ENCODE data around the gene ACVR2A.
A peak's percentile ranks its signal among the peaks of the same experiment; 100 is the strongest.

Gene ACVR2A

GRCh38 chr2:147937744-147938349, 93.0 kb downstream of the ACVR2A start:
- Histone ChIP-seq H3K27me3 (ENCODE audit: control insufficient read depth, insufficient read depth, low read length) (no peaks in the 10 kb centered on the region), H3K9me3 (ENCODE audit: control insufficient read depth, low read length) (no peaks in the 10 kb centered on the region), H3K4me3 (ENCODE audit: low read depth, low read length) (no peak overlapping the region), H3K9ac (no peak overlapping the region), H3K4me2 (ENCODE audit: low read length) (no peak overlapping the region), H2AFZ (no peak overlapping the region), H3K27ac (no peak overlapping the region), H3K79me2 (no peaks in the 10 kb centered on the region), H3K4me1 (no peaks in the 10 kb centered on the region), H3K36me3 (ENCODE audit: control insufficient read depth, insufficient read depth, low read length) (no peaks in the 10 kb centered on the region)
- TF ChIP-seq CTCF (IDR thresholded peaks at IDR 0.05) = peak; percentile 84

DNA sequence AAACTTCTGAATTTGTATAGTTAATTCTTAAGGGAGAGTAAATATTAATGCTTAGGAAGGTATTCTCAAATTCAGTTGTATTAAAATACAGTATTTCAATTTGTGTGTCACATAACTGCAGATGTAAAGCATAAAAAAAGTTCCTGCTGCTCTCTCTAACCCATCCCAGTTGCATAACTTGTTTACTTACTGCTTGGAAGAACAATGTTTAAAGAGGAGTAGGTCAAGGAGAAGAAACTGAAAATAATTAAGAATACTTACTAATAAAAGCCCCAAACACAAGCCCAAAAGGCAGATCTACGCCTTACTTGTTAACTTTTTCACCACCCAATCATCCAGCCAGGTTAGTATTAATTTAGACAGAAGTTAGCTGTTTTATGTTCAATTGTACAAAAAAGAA, 94.5 kb downstream of the ACVR2A start:
- Histone ChIP-seq H3K4me3 (ENCODE audit: low read depth, low read length) (no peak overlapping the region), H3K27me3 (ENCODE audit: control insufficient read depth, insufficient read depth, low read length) (no peaks in the 10 kb centered on the region), H3K4me2 (ENCODE audit: low read length) (no peak overlapping the region), H3K27ac (no peak overlapping the region), H3K79me2 (no peaks in the 10 kb centered on the region), H2AFZ (no peak overlapping the region), H3K9me3 (ENCODE audit: control insufficient read depth, low read length) (no peaks in the 10 kb centered on the region), H3K4me1 (no peaks in the 10 kb centered on the region), H3K9ac (no peak overlapping the region), H3K36me3 (ENCODE audit: control insufficient read depth, insufficient read depth, low read length) (no peaks in the 10 kb centered on the region)
- TF ChIP-seq CTCF (IDR thresholded peaks at IDR 0.05) = no peak

- no peaks in the 10 kb centered on the region for H3K36me3 ChIP-seq (ENCODE audit: control insufficient read depth, insufficient read depth, low read length)
- H3K4me2 ChIP-seq (ENCODE audit: low read length) = no peak overlapping the region
- no peaks in the 10 kb centered on the region for H3K4me1 ChIP-seq
- no peak for TF ChIP-seq CTCF (IDR thresholded peaks at IDR 0.05)
- no peaks in the 10 kb centered on the region for H3K9me3 ChIP-seq (ENCODE audit: control insufficient read depth, low read length)
- H3K9ac ChIP-seq = no peak overlapping the region
- no peaks in the 10 kb centered on the region for H3K79me2 ChIP-seq
- no peaks in the 10 kb centered on the region for H3K27me3 ChIP-seq (ENCODE audit: control insufficient read depth, insufficient read depth, low read length)
- H3K4me3 ChIP-seq (ENCODE audit: low read depth, low read length) = no peak overlapping the region
- H3K27ac ChIP-seq = no peak overlapping the region
- H2AFZ ChIP-seq = no peak overlapping the region
These were observed 100.8 kb downstream of the ACVR2A start for GRCh38 chr2:147945660-147946059.

DNA sequence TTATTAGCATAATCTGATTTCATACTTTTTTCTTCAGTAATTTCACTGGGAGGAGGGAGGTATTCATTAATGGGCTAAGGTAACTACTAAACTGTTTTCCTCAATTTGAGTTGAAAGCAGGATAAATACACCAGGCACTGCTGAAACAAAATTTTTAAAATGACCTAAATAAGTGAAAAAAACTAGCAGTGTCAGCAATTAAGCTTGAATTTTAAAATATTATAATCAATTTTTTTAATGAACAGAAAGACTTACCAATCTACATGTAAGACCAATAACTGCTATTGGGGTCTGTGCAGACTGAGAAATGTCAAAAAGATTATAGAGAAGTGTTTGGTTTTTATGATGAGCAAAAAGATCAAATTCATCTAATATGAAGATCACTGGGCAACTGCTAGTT, 107.3 kb downstream of the ACVR2A start:
- Histone ChIP-seq H3K27ac (no peak overlapping the region), H3K9ac (no peak overlapping the region), H3K4me1 (no peaks in the 10 kb centered on the region), H3K79me2 (no peaks in the 10 kb centered on the region), H3K27me3 (ENCODE audit: control insufficient read depth, insufficient read depth, low read length) (no peaks in the 10 kb centered on the region), H3K4me2 (ENCODE audit: low read length) (no peak overlapping the region), H3K4me3 (ENCODE audit: low read depth, low read length) (no peak overlapping the region), H3K9me3 (ENCODE audit: control insufficient read depth, low read length) (no peaks in the 10 kb centered on the region), H3K36me3 (ENCODE audit: control insufficient read depth, insufficient read depth, low read length) (no peaks in the 10 kb centered on the region), H2AFZ (no peak overlapping the region)
- TF ChIP-seq CTCF (IDR thresholded peaks at IDR 0.05) = no peak

DNA sequence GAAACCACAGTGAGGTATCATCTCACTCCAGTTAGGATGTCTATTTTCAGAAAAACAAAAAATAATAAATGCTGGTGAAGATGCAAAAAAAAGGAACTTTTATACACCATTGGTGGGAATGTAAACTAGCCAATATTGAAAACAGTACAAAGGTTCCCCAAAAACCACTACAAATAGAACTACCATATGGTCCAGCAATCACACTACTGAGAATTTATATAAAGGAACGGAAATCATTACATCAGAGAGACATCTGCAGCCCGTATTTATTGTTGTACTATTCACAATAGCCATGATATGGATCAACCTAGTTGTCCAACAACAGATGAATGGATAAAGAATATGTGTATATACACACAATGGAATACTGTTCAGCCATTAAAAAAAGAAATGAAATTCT, 123.7 kb downstream of the ACVR2A start:
- Histone ChIP-seq H3K9ac (no peak overlapping the region), H2AFZ (no peak overlapping the region), H3K4me2 (ENCODE audit: low read length) (no peak overlapping the region), H3K36me3 (ENCODE audit: control insufficient read depth, insufficient read depth, low read length) (no peaks in the 10 kb centered on the region), H3K79me2 (peaks cover 10% of the 10 kb centered on the region), H3K4me3 (ENCODE audit: low read depth, low read length) (no peak overlapping the region), H3K27me3 (ENCODE audit: control insufficient read depth, insufficient read depth, low read length) (no peaks in the 10 kb centered on the region), H3K4me1 (no peaks in the 10 kb centered on the region), H3K9me3 (ENCODE audit: control insufficient read depth, low read length) (peaks cover 4% of the 10 kb centered on the region), H3K27ac (no peak overlapping the region)
- no peak for TF ChIP-seq CTCF (IDR thresholded peaks at IDR 0.05)

Measured in parathyroid adenoma (tissue), 2 donors.